OCI-LY3 (cell line): ENCODE results near the gene MAN1A1.

Source experiments
- EZH2phosphoT487 ChIP-seq: fragments of 200-600 bp; shearing (Covaris generic); IDR thresholded peaks from 2 replicates; pipeline ENCODE4 v1.6.1; 2018; ENCODE audit warnings: antibody characterized with exemption, mixed run types, low read depth
- TF ChIP-seq, protein P1 (sequence below): fragments of 200-600, 300-600 bp; sonication (generic); IDR thresholded peaks from 2 replicates; pipeline ENCODE4 v1.5.1; 2014; ENCODE audit warnings: antibody characterized with exemption, low read length, low read depth

GRCh38 chr6:119312441-119312840 lies 37.1 kb downstream of the MAN1A1 start:
- TF ChIP-seq, protein P1, sequence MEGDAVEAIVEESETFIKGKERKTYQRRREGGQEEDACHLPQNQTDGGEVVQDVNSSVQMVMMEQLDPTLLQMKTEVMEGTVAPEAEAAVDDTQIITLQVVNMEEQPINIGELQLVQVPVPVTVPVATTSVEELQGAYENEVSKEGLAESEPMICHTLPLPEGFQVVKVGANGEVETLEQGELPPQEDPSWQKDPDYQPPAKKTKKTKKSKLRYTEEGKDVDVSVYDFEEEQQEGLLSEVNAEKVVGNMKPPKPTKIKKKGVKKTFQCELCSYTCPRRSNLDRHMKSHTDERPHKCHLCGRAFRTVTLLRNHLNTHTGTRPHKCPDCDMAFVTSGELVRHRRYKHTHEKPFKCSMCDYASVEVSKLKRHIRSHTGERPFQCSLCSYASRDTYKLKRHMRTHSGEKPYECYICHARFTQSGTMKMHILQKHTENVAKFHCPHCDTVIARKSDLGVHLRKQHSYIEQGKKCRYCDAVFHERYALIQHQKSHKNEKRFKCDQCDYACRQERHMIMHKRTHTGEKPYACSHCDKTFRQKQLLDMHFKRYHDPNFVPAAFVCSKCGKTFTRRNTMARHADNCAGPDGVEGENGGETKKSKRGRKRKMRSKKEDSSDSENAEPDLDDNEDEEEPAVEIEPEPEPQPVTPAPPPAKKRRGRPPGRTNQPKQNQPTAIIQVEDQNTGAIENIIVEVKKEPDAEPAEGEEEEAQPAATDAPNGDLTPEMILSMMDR = no peak
- TF ChIP-seq EZH2phosphoT487 = no peak
